Sigmoid colon (tissue), 7 donors: Measurements from ENCODE around the gene EBI3. TPM values are rescaled to one million over a fixed set of nuclear protein-coding genes. Genes with fewer than 3 reads are reported as not detected.
A peak's percentile ranks its signal among the peaks of the same experiment; 100 is the strongest.
"Not testable (repeated sequence)": the region's sequence is repeated elsewhere in the genome, so short reads cannot be mapped to it uniquely, and the experiment has no call there.

ENCODE experiments used
- DNase-seq: peaks from one replicate; pipeline ENCODE4 v3.0.0-alpha.2; 2019
- H3K27ac ChIP-seq, 4 donors: fragments of 200-600 bp; sonication (generic); one replicate each; pipeline ENCODE4 v1.5.1; 2016 to 2019; ENCODE audit warnings: mild to moderate bottlenecking in 1 of 4
- H3K27me3 ChIP-seq, 3 donors: fragments of 200-600 bp; sonication (generic); one replicate each; pipeline ENCODE4 v1.5.1; 2019; ENCODE audit warnings: mild to moderate bottlenecking in 1 of 3
- H3K36me3 ChIP-seq, 4 donors: fragments of 200-600 bp; sonication (generic); one replicate each; pipeline ENCODE4 v1.5.1; 2016 to 2019
- H3K4me1 ChIP-seq, 4 donors: fragments of 200-600 bp; sonication (generic); one replicate each; pipeline ENCODE4 v1.5.1; 2017 to 2019
- H3K4me3 ChIP-seq, 4 donors: fragments of 200-600 bp; sonication (generic); one replicate each; pipeline ENCODE4 v1.5.1; 2017 to 2019; ENCODE audit warnings: mild to moderate bottlenecking in 2 of 4, moderate library complexity in 1 of 4
- H3K9me3 ChIP-seq, 4 donors: fragments of 200-600 bp in 3 of 4; sonication (generic) in 3 of 4; one replicate each; pipeline versions ENCODE4 v1.5.1 to v1.6.1; 2013 to 2019
- EP300 ChIP-seq, 4 donors: sonication (generic); formaldehyde crosslinking; IDR thresholded peaks; one replicate each; pipeline ENCODE4 v1.6.1; 2017; ENCODE audit warnings: antibody characterized with exemption in 4 of 4
- POLR2A ChIP-seq, 2 donors: fragments of 450-650 bp; IDR thresholded peaks; one replicate each; pipeline ENCODE4 v1.6.1; 2016; ENCODE audit warnings: antibody characterized with exemption in 2 of 2, mild to moderate bottlenecking in 2 of 2, moderate library complexity in 2 of 2
- POLR2AphosphoS5 ChIP-seq, 4 donors: sonication (generic); formaldehyde crosslinking; IDR thresholded peaks; one replicate each; pipeline ENCODE4 v1.6.1; 2017; ENCODE audit warnings: antibody characterized with exemption in 4 of 4
- WGBS, 2 donors: extraction: QIAGEN DNeasy Blood & Tissue Kit; methylation state at CpG; one replicate each; pipeline ENCODE4 v1.1.7; 2013; 5-methylcytosine and 5-hydroxymethylcytosine counted together
- intact Hi-C: fragments of 100-400 bp; cut with DNase I; formaldehyde crosslinking; loops from one replicate; pipeline ENCODE4 v1.15.1; 2023
- polyA plus RNA-seq, 3 donors: library from polyadenylated mRNA; stranded (reverse); fragments of 200-250 nt; gene quantifications; one replicate each; pipeline ENCODE4 v1.2.3, GENCODE V29; 2013
- total RNA-seq, 4 donors: library from RNA; depleted of rRNA; stranded (reverse); fragments of >200 nt; gene quantifications; one replicate each; pipeline ENCODE4 v1.1.0, GENCODE V29; 2016
- TF ChIP-seq, protein P1 (sequence below), 4 experiments: fragments of 450-650 bp in 3 of 4; fragments of 200-600 bp in 1 of 4; IDR thresholded peaks; one replicate each; pipeline ENCODE4 v1.5.1; 2016 to 2019; ENCODE audit warnings: antibody characterized with exemption in 4 of 4, mild to moderate bottlenecking in 3 of 4, moderate library complexity in 2 of 4
- donor health status: healthy with polysubstance abuse.
- donor health status: Bipolar disorder and iron deficiency.
- donor health status: healthy.

EBI3 gene
- total and polyA plus RNA-seq, 7 donors, result 1.7 to 17.6 (median 3.6) TPM

DNA sequence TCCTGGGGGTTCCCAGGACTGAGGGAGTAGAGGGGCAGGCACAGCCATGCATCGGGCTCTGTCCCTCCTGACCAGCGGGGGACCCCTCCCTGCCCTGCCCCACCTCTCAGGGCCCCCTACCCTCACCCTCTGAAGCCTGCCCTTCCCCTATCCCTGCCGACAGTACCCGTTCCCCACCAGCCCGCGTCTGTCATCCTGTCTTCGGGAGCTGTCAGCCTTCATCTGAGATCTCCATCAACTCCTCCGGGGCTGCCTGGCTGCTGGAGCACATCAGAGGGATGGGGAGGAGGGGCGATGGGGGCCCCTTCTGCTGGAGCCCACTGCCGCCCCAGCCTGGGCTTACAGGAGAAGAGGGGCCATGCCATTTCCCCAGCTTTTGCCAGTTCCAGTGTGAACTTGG, 43.6 kb downstream of the EBI3 start:
- peaks cover 0 to 6% (median 1%) of the 10 kb centered on the region in 3 donors for H3K27me3 ChIP-seq
- no peaks in the 10 kb centered on the region for H3K4me1 ChIP-seq
- no peak overlapping the region for H3K27ac ChIP-seq
- no peaks in the 10 kb centered on the region for H3K9me3 ChIP-seq
- WGBS, 2 donors, result 87 to 89% methylated on average over 10 of the region's 10 CpGs
- TF ChIP-seq POLR2A (IDR thresholded peaks at IDR 0.05) (no peak), POLR2AphosphoS5 (IDR thresholded peaks at IDR 0.05) (no peak), EP300 (IDR thresholded peaks at IDR 0.05) (no peak)
- TF ChIP-seq, protein P1, sequence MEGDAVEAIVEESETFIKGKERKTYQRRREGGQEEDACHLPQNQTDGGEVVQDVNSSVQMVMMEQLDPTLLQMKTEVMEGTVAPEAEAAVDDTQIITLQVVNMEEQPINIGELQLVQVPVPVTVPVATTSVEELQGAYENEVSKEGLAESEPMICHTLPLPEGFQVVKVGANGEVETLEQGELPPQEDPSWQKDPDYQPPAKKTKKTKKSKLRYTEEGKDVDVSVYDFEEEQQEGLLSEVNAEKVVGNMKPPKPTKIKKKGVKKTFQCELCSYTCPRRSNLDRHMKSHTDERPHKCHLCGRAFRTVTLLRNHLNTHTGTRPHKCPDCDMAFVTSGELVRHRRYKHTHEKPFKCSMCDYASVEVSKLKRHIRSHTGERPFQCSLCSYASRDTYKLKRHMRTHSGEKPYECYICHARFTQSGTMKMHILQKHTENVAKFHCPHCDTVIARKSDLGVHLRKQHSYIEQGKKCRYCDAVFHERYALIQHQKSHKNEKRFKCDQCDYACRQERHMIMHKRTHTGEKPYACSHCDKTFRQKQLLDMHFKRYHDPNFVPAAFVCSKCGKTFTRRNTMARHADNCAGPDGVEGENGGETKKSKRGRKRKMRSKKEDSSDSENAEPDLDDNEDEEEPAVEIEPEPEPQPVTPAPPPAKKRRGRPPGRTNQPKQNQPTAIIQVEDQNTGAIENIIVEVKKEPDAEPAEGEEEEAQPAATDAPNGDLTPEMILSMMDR (IDR thresholded peaks at IDR 0.05), result no peak
- peaks cover 5 to 43% (median 13%) of the 10 kb centered on the region in 4 donors for H3K36me3 ChIP-seq
- H3K4me3 ChIP-seq, result no peak overlapping the region
- no peak for DNase-seq
- intact Hi-C loops, result no loop called here

DNA sequence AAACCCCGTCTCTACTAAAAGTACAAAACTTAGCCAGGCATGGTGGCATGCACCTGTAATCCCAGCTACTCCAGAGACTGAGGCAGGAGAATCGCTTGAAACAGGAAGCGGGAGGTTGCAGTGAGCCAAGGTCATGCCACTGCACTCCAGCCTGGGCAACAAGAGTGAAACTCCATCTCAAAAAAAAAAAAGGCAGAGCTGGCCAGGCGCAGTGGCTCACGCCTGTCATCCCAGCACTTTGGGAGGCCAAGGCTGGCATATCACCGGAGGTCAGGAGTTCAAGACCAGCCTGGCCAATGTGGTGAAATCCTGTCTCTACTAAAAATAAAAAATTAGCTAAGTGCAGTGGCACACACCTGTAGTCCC, 45.0 kb downstream of the EBI3 start:
- H3K4me1 ChIP-seq, H3K4me3 ChIP-seq, H3K27ac ChIP-seq, DNase-seq, H3K9me3 ChIP-seq, intact Hi-C loops: not testable (repeated sequence)
- 89 to 92% methylated on average over 6 of the region's 6 CpGs for WGBS, 2 donors
- H3K36me3 ChIP-seq, result peaks cover 0 to 29% (median under 1%) of the 10 kb centered on the region in 4 donors
- H3K27me3 ChIP-seq, result peaks cover 9 to 20% (median 15%) of the 10 kb centered on the region in 3 donors

DNA sequence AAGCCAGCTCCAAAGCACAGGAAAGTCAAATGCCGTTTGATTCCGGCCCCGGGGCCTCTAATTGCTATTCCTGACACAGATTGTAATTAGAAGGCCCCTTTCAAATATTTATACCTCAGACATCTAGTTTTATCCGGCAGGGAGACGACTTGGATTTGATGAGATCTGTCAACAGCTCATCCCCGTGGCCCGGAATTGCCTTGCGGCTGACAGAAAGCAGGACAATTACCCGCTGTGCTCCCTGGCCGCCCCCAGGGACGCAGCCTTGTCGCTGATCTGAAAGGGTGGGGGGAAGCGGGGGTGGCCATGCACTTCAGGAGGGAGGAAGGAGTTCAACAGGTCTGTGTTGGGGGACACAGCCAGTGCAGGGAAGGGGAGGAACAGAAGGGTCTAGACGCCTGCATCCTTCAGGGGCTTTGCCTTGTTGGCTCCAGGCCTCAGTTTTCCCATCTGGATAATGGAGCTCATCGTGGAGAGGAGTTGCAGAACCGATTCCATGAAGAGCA, 47.9 kb downstream of the EBI3 start:
- Histone ChIP-seq H3K27ac (no peak overlapping the region), H3K4me1 (peaks cover 0 to 17% (median 14%) of the 10 kb centered on the region in 4 donors), H3K27me3 (peaks cover 23 to 49% (median 40%) of the 10 kb centered on the region in 3 donors), H3K36me3 (peaks cover 0 to 3% (median 0%) of the 10 kb centered on the region in 4 donors), H3K9me3 (no peaks in the 10 kb centered on the region), H3K4me3 (no peak overlapping the region)
- intact Hi-C loops, result no loop called here
- TF ChIP-seq POLR2A (IDR thresholded peaks at IDR 0.05) (no peak), POLR2AphosphoS5 (IDR thresholded peaks at IDR 0.05) (no peak)
- DNase-seq, result no peak
- WGBS, 2 donors, result 38 to 56% methylated on average over 16 of the region's 16 CpGs

DNA sequence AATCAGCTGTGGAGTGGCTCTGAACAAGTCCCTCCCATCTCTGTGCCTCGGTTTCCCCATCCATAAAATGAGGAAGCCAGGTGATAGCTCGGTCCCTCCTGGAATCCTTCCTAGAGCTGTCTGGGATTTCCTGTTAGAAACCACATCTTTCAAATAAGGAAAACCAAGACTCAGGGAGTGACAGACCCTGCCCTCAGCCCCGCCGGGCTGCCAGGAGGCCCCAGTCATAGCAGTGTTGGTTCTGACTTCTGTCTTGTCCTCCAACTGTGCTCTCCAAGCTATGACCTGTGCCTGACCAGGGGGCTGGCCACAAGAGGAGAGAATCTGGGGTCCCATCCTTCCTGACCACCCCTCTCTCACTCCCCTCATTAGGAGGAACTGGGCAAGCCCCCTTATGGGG, 48.7 kb downstream of the EBI3 start:
- Histone ChIP-seq H3K27me3 (peaks cover 23 to 54% (median 47%) of the 10 kb centered on the region in 3 donors), H3K9me3 (no peaks in the 10 kb centered on the region), H3K27ac (no peak overlapping the region), H3K4me3 (no peak overlapping the region), H3K4me1 (peaks cover 0 to 17% (median 14%) of the 10 kb centered on the region in 4 donors), H3K36me3 (no peaks in the 10 kb centered on the region)
- intact Hi-C loops, result no loop called here
- TF ChIP-seq POLR2AphosphoS5 (IDR thresholded peaks at IDR 0.05) (no peak), EP300 (IDR thresholded peaks at IDR 0.05) (no peak)
- WGBS, 2 donors, result 16 to 20% methylated on average over 4 of the region's 4 CpGs
- DNase-seq, result no peak

DNA sequence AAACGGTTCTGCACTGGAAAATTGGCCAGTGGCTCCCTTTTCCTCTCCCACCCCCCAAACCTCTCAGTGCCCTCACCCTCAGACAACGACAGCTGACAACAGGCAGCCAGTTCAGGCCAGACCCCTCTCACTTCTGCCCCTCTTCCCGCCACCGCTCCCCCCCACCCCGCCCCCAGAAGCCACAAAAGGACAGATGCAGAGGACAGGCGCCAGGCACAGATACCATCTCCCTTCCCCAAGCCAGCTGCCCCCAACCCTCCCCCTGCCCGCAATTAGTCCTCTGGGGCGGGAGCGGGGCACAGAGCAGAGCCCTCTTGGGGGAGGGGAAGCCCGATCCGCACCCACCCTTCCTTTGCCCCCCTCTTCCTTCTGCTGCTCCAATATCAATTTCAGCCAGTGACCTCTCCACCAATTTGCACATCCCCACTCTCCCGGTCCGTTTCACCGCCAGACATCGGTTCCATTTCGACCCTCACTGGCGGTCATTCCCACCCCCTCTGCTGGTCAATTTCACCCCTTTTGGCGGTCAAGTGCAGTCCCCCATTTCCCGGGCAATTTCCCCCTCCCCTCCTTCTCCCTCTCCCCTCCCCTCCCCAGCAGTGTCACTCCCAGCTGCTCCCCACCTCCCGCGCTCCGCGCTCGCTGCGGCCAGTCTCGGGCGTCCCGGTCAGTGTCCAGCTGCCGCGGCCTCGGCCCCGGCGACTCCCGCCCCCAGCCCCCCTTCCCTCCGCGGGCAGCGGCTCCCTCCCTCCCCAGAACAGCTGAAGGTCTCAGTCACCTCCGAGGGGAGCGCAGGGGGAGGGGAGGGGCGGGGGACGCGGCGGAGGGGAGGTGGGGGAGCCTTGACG, 49.3 kb downstream of the EBI3 start, which contains the start of gene SHD:
Gene SHD (plus strand): TSS at position 848 of the 848 bp plus-strand sequence. CDS start 798 bp downstream, outside the sequence.
- Histone ChIP-seq H3K36me3 (no peaks in the 10 kb centered on the region), H3K9me3 (no peaks in the 10 kb centered on the region), H3K4me1 (peaks cover 0 to 17% (median 14%) of the 10 kb centered on the region in 4 donors), H3K27me3 (peaks cover 23 to 57% (median 47%) of the 10 kb centered on the region in 3 donors), H3K4me3 (peak within 1 kb of the TSS in 2 of 4 donors; percentile 24 to 26), H3K27ac (no peak within 1 kb of the TSS)
- DNase-seq, result no peak
- 3 to 5% methylated on average over 41 to 44 of the region's 44 CpGs for WGBS, 2 donors
- no peak for TF ChIP-seq POLR2A (IDR thresholded peaks at IDR 0.05)
- no peak for TF ChIP-seq POLR2AphosphoS5 (IDR thresholded peaks at IDR 0.05)
- TF ChIP-seq, protein P1 (IDR thresholded peaks at IDR 0.05), result no peak
- TF ChIP-seq EP300 (IDR thresholded peaks at IDR 0.05), result no peak
- intact Hi-C loops, result no loop called here

DNA sequence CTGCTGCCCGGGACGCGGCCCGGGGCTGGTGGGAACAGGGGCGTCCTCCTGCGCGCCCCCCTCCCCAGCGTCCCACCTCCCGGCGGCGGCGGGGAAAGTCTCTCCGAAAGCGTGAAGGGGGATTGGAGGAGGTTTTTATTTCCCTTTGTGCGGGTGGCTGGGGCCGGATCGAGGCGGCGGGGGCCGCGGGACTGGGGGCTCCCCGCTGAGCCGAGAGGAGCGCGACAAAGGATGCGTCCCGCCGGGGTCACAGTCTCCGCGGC, 49.9 kb downstream of the EBI3 start:
- Histone ChIP-seq H3K27me3 (peaks cover 23 to 61% (median 47%) of the 10 kb centered on the region in 3 donors), H3K4me3 (peak overlapping the region in 2 of 4 donors; percentile 24 to 26), H3K27ac (no peak overlapping the region), H3K36me3 (no peaks in the 10 kb centered on the region), H3K4me1 (peaks cover 0 to 17% (median 14%) of the 10 kb centered on the region in 4 donors), H3K9me3 (no peaks in the 10 kb centered on the region)
- TF ChIP-seq EP300 (IDR thresholded peaks at IDR 0.05) (no peak), POLR2A (IDR thresholded peaks at IDR 0.05) (no peak)
- intact Hi-C loops, result no loop called here
- 1% methylated on average over 30 of the region's 30 CpGs for WGBS, 2 donors
- DNase-seq, result no peak
